CMK (cell line): ENCODE data around the gene ATG7.
"Not testable (repeated sequence)": the region's sequence is repeated elsewhere in the genome, so short reads cannot be mapped to it uniquely, and the experiment has no call there.

Experiments
- DNase-seq: peaks from one replicate; pipeline ENCODE4 v3.0.0-alpha.2; 2010; ENCODE audit warnings: low read depth

ATG7 gene

GRCh38 chr3:11465744-11466616, 193.8 kb downstream of the ATG7 start:
- DNase-seq: no peak

GRCh38 chr3:11467875-11468274, 195.7 kb downstream of the ATG7 start:
- DNase-seq: no peak

DNA sequence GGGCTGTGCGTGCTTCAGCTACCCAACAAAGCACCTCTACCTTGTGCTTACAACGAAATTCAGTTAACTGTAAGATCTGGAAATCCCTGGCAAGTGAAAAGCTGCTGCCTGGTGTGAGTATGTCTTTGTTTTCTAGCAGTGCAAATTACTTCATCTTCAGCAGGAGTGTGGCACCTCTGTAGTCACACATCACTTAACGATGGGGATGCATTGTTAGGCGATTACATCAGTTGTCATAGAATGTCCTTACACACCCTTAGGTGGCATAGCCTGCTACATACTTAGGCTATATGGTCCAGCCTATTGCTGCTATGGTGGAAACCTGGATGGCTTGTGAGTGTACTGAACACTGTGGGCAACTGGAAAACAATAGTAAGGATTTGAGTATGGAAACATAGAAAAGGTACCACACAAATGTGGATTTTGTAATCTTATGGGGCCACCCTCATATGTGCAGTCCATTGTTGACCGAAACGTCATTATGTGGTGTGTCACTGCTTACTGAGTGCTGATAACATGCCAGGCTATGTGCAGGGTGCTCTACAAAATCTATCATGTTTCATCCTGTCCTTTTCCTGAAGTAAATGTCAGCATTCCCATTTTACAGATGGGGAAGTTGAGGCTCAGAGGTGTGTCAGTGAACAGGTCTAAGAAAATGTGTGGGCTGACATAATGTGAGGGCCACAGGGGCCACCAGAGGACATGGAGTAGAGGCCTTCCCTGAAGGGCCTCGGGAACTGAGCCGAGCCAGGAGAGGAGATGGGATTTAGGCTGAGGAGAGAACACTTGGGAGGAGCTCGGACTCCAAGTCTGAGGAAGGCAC, 198.0 kb downstream of the ATG7 start:
- no peak for DNase-seq

- DNase-seq: no peak
Observed at GRCh38 chr3:11475324-11475723, 203.1 kb downstream of the ATG7 start.

- no peak for DNase-seq
Observed at GRCh38 chr3:11476735-11477144, 204.5 kb downstream of the ATG7 start.

DNA sequence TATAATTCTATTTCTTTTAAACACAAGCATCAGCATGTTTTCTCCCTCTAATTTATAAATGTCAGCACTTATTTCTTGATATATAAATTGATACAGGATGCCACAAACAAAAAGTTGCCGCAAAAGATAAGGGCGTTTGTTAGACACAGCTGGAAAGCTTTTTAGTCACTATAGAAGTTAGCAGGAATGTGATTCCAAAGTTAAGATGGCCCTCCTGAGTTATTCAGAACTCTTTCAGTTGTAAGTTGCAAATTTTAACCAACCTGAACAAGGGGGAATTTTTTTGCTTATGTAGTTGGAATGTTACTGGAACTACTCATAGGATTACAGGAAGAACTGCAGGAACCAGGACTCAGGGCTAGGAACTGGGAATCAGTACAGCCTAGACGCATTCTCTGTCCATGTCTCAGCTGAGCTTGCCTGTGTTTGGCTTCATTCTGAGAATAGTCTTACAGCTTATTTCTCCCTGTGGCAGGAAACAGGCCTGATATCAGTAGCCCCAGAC, 205.3 kb downstream of the ATG7 start:
- DNase-seq: no peak

GRCh38 chr3:11478167-11478566, 206.0 kb downstream of the ATG7 start:
- DNase-seq: no peak

- DNase-seq: no peak
Observed at GRCh38 chr3:11479221-11479620, 207.0 kb downstream of the ATG7 start.

DNA sequence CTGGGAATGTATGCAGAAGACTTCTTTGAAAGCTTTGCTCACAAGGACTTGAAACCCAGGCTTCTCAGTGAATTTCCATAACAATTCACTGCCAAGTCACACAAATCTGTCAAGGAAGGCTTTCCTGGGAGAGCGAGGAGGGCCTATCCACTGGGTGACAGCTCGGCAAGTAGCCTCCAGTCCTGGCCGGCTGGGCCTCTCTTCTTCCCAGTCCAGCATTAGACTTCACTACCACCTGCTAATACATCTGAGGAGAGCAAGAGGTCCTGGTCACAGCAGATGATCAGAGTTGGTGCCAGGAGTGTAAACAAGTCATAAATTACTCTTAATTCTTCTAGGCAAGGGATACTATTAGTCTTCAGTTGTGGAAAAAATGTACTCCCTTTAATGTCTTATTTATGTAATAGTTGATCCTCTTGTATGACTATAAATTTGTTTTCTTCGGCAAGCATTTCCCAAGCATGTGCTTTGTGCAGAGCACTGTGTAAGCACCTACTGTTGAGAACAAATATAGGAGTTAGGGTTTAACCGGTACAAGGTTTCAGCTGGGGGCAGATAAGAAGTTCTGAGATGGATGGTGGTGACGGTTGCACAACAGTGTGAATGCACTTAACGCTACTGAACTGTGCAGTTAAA, 208.6 kb downstream of the ATG7 start:
- DNase-seq: no peak

- no peak for DNase-seq
Observed at GRCh38 chr3:11481556-11481955, 209.4 kb downstream of the ATG7 start.

GRCh38 chr3:11482021-11482420, 209.8 kb downstream of the ATG7 start:
- DNase-seq: no peak

DNA sequence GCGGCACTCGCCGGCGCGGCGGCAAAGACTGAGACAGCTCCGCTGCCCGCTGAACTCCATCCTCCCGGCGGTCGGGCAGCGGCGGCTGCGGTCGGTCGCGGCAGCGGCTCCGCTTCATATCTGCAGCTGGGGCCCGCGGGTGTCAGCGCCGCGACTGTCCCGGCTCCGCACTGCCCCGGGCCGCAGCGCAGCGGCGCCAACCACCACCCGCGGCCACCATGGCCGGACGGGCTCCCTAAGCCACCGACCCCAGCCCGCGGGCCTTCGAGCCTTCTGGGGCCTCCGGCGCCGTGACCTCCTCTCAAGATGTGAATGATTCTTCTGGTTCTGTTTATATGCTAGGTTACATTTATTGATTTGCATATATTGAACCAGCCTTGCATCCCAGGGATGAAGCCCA, 216.2 kb downstream of the ATG7 start:
- DNase-seq: not testable (repeated sequence)

- no peak for DNase-seq
Observed at GRCh38 chr3:11494131-11494916, 222.1 kb downstream of the ATG7 start.

- DNase-seq: no peak
Observed at GRCh38 chr3:11495948-11496557, 223.9 kb downstream of the ATG7 start.

DNA sequence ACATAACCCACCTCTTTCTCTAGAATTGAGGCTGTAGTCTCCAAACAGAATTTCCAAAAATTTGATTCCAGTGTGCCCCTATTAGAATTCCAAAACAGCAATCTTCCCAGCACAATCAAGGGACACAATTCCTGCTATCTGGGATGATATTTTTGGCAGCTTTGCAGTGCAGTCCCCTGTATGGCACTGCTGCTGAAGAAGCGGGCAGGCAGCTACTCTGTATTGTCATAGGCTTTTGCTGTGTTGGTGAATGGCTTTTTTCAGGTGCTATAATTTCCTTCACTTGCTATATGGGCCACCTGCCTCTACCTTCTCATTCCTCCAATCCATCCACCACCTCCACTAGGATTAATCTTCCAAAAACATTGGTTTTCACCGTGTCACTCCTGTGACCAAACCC, 226.0 kb downstream of the ATG7 start:
- DNase-seq: no peak

DNA sequence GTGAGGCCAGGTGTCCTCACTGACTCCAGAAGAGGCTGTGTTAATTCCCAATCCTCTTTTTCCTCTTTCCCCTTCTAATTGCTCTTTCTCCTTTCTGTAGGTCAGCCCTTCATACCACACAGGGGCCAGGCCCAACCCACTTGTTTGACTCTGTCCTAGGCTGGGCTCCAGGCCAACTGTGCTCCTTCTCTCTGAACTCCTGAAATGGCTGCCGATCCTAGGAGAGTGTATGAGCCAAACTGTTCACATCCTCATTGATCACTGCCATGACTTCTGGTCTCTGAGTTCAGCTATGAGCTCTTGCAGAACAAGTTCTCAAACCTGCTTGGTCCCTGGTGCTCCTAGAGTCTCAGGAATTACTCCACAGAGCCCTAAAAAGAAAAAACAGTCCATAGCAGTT, 226.4 kb downstream of the ATG7 start:
- no peak for DNase-seq

- no peak for DNase-seq
Observed at GRCh38 chr3:11499144-11499543, 226.9 kb downstream of the ATG7 start.

DNA sequence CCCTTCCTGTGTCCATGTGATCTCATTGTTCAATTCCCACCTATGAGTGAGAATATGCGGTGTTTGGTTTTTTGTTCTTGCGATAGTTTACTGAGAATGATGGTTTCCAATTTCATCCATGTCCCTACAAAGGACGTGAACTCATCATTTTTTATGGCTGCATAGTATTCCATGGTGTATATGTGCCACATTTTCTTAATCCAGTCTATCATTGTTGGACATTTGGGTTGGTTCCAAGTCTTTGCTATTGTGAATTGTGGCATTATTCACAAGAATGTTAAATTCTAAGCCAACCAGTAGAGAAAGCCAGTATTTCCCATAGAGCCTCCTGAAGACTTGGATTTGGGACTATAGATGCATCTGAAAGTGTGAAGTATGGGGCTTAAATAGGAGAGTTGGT, 230.2 kb downstream of the ATG7 start:
- not testable (repeated sequence) for DNase-seq

DNA sequence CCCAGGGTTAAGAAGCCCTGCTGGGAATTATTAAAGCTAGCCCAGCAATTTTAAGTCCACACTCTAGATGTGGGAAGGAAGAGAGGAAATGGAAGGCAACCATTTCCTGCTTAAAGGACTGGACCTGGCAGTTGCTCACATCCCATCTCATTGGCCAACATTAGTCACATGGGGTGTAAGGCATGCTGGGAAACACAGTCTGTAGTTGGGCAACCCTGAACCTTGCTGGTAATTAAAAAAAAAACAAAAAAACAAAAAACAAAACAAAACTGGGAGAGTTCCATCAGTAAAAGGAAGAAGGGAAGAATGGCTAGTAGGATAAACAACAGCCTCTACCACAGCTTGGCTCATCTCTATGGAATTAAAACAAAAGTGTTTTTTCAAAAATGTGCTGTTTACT, 235.5 kb downstream of the ATG7 start:
- DNase-seq: no peak

- DNase-seq: no peak
Observed at GRCh38 chr3:11508346-11509172, 236.4 kb downstream of the ATG7 start.
